ENCODE data around the gene USP35. TPM values are rescaled to one million over a fixed set of nuclear protein-coding genes. Genes with fewer than 3 reads are reported as not detected.

Gene USP35
- total and polyA plus RNA-seq, 12 donors = 13.6 to 75.9 (median 32.1) TPM

- H3K9me3 ChIP-seq (replicated peaks in 1 of 3) = no peaks in the 10 kb centered on the region
- H3K27me3 ChIP-seq = no peaks in the 10 kb centered on the region
- H3K36me3 ChIP-seq (replicated peaks in 1 of 2) = no peaks in the 10 kb centered on the region
- H3K4me1 ChIP-seq (replicated peaks in 1 of 2) = peaks cover 0 to 17% of the 10 kb centered on the region in 2 donors
- no peak overlapping the region for H3K27ac ChIP-seq
- DNase-seq = no peak
- no peak for TF ChIP-seq CTCF (IDR thresholded peaks at IDR 0.05)
- no peak for TF ChIP-seq POLR2A (IDR thresholded peaks at IDR 0.05)
- 80 to 85% (median 83%) methylated on average over 5 of the region's 5 CpGs for WGBS, 4 donors
- no peak overlapping the region for H3K4me3 ChIP-seq
- intact Hi-C loops (cut with DNase I) = no loop called here
These were observed 73.5 kb downstream of the USP35 start for GRCh38 chr11:78262238-78262637.

- Histone ChIP-seq H3K27me3 (no peaks in the 10 kb centered on the region), H3K4me3 (no peak overlapping the region), H3K36me3 (replicated peaks in 1 of 2) (no peaks in the 10 kb centered on the region), H3K4me1 (replicated peaks in 1 of 2) (peaks cover 0 to 12% of the 10 kb centered on the region in 2 donors), H3K9me3 (replicated peaks in 1 of 3) (no peaks in the 10 kb centered on the region), H3K27ac (no peak overlapping the region)
- intact Hi-C loops (cut with DNase I) = no loop called here
- no peak for TF ChIP-seq POLR2A (IDR thresholded peaks at IDR 0.05)
- TF ChIP-seq CTCF (IDR thresholded peaks at IDR 0.05) = no peak
- DNase-seq = no peak
These were observed 74.0 kb downstream of the USP35 start for GRCh38 chr11:78262691-78263090.

Other genes starting within 250 kb of the USP35 start
- 10 to 100 TPM; 17.8 to 69.6 (median 39.5) TPM for gene INTS4, start 194.3 kb upstream of the USP35 start, total RNA-seq
- 10 to 100 TPM; 34.4 to 37.3 (median 36.5) TPM for gene INTS4, start 194.3 kb upstream of the USP35 start, polyA plus RNA-seq
- gene KCTD14, start 165.6 kb upstream of the USP35 start, total RNA-seq = 10 to 100 TPM; 12.7 to 67.0 (median 29.8) TPM
- 10 to 100 TPM in 2 of 3 donors, 1 to 10 TPM in 1; 9.5 to 84.7 (median 19.6) TPM for gene KCTD14, start 165.6 kb upstream of the USP35 start, polyA plus RNA-seq
- gene THRSP, start 125.1 kb upstream of the USP35 start, total RNA-seq = 10 to 100 TPM in 1 of 9 donors, 1 to 10 TPM in 3, under 1 TPM in 4, not detected in 1; 0.22 to 16.6 (median 1.1) TPM
- gene THRSP, start 125.1 kb upstream of the USP35 start, polyA plus RNA-seq = 10 to 100 TPM in 1 of 3 donors, 1 to 10 TPM in 1, under 1 TPM in 1; 0.77 to 64.5 (median 4.2) TPM
- 100 to 1,000 TPM; 259 to 487 (median 380) TPM for gene NDUFC2, start 109.1 kb upstream of the USP35 start, total RNA-seq
- 100 to 1,000 TPM in 2 of 3 donors, 10 to 100 TPM in 1; 75.4 to 200 (median 139) TPM for gene NDUFC2, start 109.1 kb upstream of the USP35 start, polyA plus RNA-seq
- 10 to 100 TPM; 28.9 to 64.0 (median 49.2) TPM for gene ALG8, start 49.3 kb upstream of the USP35 start, total RNA-seq
- gene ALG8, start 49.3 kb upstream of the USP35 start, polyA plus RNA-seq = 100 to 1,000 TPM in 2 of 3 donors, 10 to 100 TPM in 1; 92.1 to 129 (median 119) TPM
- gene KCTD21, start 293 bp upstream of the USP35 start, total RNA-seq = 10 to 100 TPM; 17.0 to 32.9 (median 28.3) TPM
- 10 to 100 TPM in 2 of 3 donors, 1 to 10 TPM in 1; 9.3 to 54.0 (median 11.7) TPM for gene KCTD21, start 293 bp upstream of the USP35 start, polyA plus RNA-seq
- gene GAB2, start 228.9 kb downstream of the USP35 start, total RNA-seq = 10 to 100 TPM in 8 of 9 donors, 1 to 10 TPM in 1; 2.4 to 22.4 (median 17.7) TPM
- gene GAB2, start 228.9 kb downstream of the USP35 start, polyA plus RNA-seq = 10 to 100 TPM in 1 of 3 donors, 1 to 10 TPM in 2; 3.6 to 10.7 (median 8.7) TPM

Data from adrenal gland (tissue), 12 donors.